Stimulated activated naive CD8-positive, alpha-beta T cell treated with anti-CD3 and anti-CD28 coated beads, Interleukin-15, Interleukin-2, amounts not matched to agents 100 U/mL and 50 U/mL, for 24 hours (primary cell): Measurements from ENCODE around the gene LCLAT1.
"Not testable (repeated sequence)": the region's sequence is repeated elsewhere in the genome, so short reads cannot be mapped to it uniquely, and the experiment has no call there.

ENCODE experiments used
- ATAC-seq: fragments of 150-1000 bp; cut with Tn5 transposase; one replicate; pipeline ENCODE4 v1.10.0; 2021
- DNase-seq: peaks from one replicate; pipeline ENCODE4 v3.0.0; 2021

LCLAT1 gene

GRCh38 chr2:30591186-30591585 is 144.1 kb downstream of the LCLAT1 start:
- DNase-seq: no peak
- ATAC-seq: no peak

GRCh38 chr2:30601375-30601774 is 154.3 kb downstream of the LCLAT1 start:
- no peak for DNase-seq
- no peak for ATAC-seq

- DNase-seq (no peak), ATAC-seq (no peak)
These were observed 158.2 kb downstream of the LCLAT1 start for GRCh38 chr2:30605197-30605596.

GRCh38 chr2:30608643-30609042 is 161.6 kb downstream of the LCLAT1 start:
- DNase-seq (no peak), ATAC-seq (no peak)

GRCh38 chr2:30611583-30611982 is 164.5 kb downstream of the LCLAT1 start:
- DNase-seq: no peak
- no peak for ATAC-seq

- no peak for DNase-seq
These were observed 165.3 kb downstream of the LCLAT1 start for GRCh38 chr2:30612371-30612770.

GRCh38 chr2:30613001-30613400 is 166.0 kb downstream of the LCLAT1 start:
- no peak for ATAC-seq

More at GRCh38 chr2:30612371-30612770, 165.3 kb downstream of the LCLAT1 start:
- ATAC-seq: no peak

GRCh38 chr2:30614227-30614626 is 167.2 kb downstream of the LCLAT1 start:
- DNase-seq, ATAC-seq: not testable (repeated sequence)

More at GRCh38 chr2:30613001-30613400, 166.0 kb downstream of the LCLAT1 start:
- DNase-seq: no peak

GRCh38 chr2:30615926-30616325 is 168.9 kb downstream of the LCLAT1 start:
- no peak for DNase-seq

GRCh38 chr2:30620102-30620501 is 173.1 kb downstream of the LCLAT1 start:
- DNase-seq (no peak), ATAC-seq (no peak)

More at GRCh38 chr2:30615926-30616325, 168.9 kb downstream of the LCLAT1 start:
- ATAC-seq: no peak

GRCh38 chr2:30621836-30622235 is 174.8 kb downstream of the LCLAT1 start:
- DNase-seq: no peak
- no peak for ATAC-seq

GRCh38 chr2:30622452-30622851 is 175.4 kb downstream of the LCLAT1 start:
- no peak for DNase-seq
- ATAC-seq: no peak

GRCh38 chr2:30625276-30625675 is 178.2 kb downstream of the LCLAT1 start:
- DNase-seq (no peak), ATAC-seq (no peak)

- ATAC-seq (no peak), DNase-seq (no peak)
These were observed 178.7 kb downstream of the LCLAT1 start for GRCh38 chr2:30625701-30626100.

- no peak for ATAC-seq
These were observed 179.4 kb downstream of the LCLAT1 start for GRCh38 chr2:30626397-30626796.

GRCh38 chr2:30627151-30627550 is 180.1 kb downstream of the LCLAT1 start:
- no peak for DNase-seq
- ATAC-seq: no peak

More at GRCh38 chr2:30626397-30626796, 179.4 kb downstream of the LCLAT1 start:
- DNase-seq: no peak

GRCh38 chr2:30628341-30628740 is 181.3 kb downstream of the LCLAT1 start:
- DNase-seq (no peak), ATAC-seq (no peak)

GRCh38 chr2:30629866-30630265 is 182.8 kb downstream of the LCLAT1 start:
- ATAC-seq (no peak), DNase-seq (no peak)

- ATAC-seq: peak; percentile 68
These were observed 184.1 kb downstream of the LCLAT1 start for GRCh38 chr2:30631051-30631671.

GRCh38 chr2:30633039-30633438 is 186.0 kb downstream of the LCLAT1 start:
- ATAC-seq (no peak), DNase-seq (no peak)

More at GRCh38 chr2:30631051-30631671, 184.1 kb downstream of the LCLAT1 start:
- no peak for DNase-seq

- DNase-seq (no peak), ATAC-seq (no peak)
These were observed 189.3 kb downstream of the LCLAT1 start for GRCh38 chr2:30636311-30636710.

- DNase-seq (no peak), ATAC-seq (no peak)
These were observed 192.8 kb downstream of the LCLAT1 start for GRCh38 chr2:30639836-30640235.

- DNase-seq (no peak), ATAC-seq (no peak)
These were observed 194.8 kb downstream of the LCLAT1 start for GRCh38 chr2:30641765-30642345.

- ATAC-seq, DNase-seq: not testable (repeated sequence)
These were observed 196.0 kb downstream of the LCLAT1 start for GRCh38 chr2:30643013-30643412.
